Measurements from ENCODE around the gene GMEB1. TPM values are rescaled to one million over a fixed set of nuclear protein-coding genes. Genes with fewer than 3 reads are reported as not detected.
"Not testable (repeated sequence)": the region's sequence is repeated elsewhere in the genome, so short reads cannot be mapped to it uniquely, and the experiment has no call there.

GMEB1 gene
- total and polyA plus RNA-seq, 2 donors (not counting 3 experiments of a cell fraction or from before 2014, with no cell fraction given) = 8.1 to 16.0 TPM

DNA sequence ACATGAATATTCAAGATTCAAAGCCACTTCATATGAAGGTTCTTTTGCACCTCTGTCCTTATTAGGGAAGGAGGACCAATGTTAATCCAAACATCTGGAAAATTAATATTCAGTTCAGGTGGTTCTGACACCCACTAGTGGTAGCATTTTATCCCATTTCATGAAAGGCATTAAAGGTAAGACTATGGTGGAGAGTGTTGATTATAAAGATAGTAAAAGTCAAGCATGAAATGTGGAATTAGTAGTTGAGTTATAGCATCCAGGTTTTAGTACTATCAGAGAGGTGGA is 50.7 kb downstream of the GMEB1 start:
- no peak for FAIRE-seq

DNA sequence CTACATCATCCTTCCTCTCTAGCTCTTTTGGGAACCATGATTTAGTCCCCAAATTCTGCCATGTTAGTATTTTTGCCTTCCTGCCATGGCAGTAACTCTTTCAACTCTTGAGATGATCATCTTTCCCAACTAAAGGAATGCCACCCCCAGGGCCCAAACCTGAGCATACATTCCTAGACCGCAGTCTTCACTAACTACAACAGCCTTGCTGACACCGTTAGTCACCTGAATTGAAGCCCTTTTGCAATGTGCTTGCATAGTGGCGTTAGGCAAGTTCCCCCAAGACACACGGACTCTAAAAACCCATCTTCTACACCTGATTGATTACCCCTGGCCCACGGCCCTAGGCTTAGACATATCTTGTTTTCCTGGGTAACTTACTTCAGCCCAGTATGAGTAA is 51.8 kb downstream of the GMEB1 start:
- intact Hi-C loops (cut with micrococcal nuclease) = no loop called here
- ChIA-PET POLR2A (no interaction called here), CTCF (no interaction called here)
- no peaks in the 10 kb centered on the region for H3K36me3 ChIP-seq (ENCODE audit: control insufficient read depth in 2 of 2, extremely low read depth in 1 of 2, insufficient read depth in 2 of 2, low read length in 2 of 2)
- no peaks in the 10 kb centered on the region for H3K4me1 ChIP-seq (ENCODE audit: control insufficient read depth, extremely low read depth, insufficient read depth, low read length)
- dilution Hi-C loops (cut with MboI; ENCODE audit: extremely low pct_ligation_motif_present, low sequenced_read_pairs) = no loop called here
- no peak overlapping the region for H3K4me3 ChIP-seq (replicated peaks in 1 of 3; ENCODE audit: insufficient read depth in 1 of 3, low read depth in 1 of 3, low read length in 3 of 3)
- H3K9me3 ChIP-seq (replicated peaks; ENCODE audit: control insufficient read depth, insufficient read depth, low read length) = no peaks in the 10 kb centered on the region
- no peaks in the 10 kb centered on the region for H3K9me1 ChIP-seq (replicated peaks; ENCODE audit: control insufficient read depth, extremely low read depth, insufficient read depth, low read length)
- no peak overlapping the region for H2AFZ ChIP-seq (ENCODE audit: low read depth, low read length)
- no peak overlapping the region for H3K4me2 ChIP-seq (ENCODE audit: insufficient read depth, low read length)
- H3K79me2 ChIP-seq (ENCODE audit: control insufficient read depth, insufficient read depth, low read length) = no peaks in the 10 kb centered on the region
- TF ChIP-seq, protein P1, sequence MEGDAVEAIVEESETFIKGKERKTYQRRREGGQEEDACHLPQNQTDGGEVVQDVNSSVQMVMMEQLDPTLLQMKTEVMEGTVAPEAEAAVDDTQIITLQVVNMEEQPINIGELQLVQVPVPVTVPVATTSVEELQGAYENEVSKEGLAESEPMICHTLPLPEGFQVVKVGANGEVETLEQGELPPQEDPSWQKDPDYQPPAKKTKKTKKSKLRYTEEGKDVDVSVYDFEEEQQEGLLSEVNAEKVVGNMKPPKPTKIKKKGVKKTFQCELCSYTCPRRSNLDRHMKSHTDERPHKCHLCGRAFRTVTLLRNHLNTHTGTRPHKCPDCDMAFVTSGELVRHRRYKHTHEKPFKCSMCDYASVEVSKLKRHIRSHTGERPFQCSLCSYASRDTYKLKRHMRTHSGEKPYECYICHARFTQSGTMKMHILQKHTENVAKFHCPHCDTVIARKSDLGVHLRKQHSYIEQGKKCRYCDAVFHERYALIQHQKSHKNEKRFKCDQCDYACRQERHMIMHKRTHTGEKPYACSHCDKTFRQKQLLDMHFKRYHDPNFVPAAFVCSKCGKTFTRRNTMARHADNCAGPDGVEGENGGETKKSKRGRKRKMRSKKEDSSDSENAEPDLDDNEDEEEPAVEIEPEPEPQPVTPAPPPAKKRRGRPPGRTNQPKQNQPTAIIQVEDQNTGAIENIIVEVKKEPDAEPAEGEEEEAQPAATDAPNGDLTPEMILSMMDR (IDR thresholded peaks at IDR 0.05; ENCODE audit: extremely low read depth in 1 of 2, insufficient read depth in 1 of 2, low read depth in 1 of 2, low read length in 2 of 2) = no peak
- no peak for DNase-seq (ENCODE audit: low read depth, low spot score)
- H3K27ac ChIP-seq (ENCODE audit: insufficient read depth, low read depth, low read length) = no peak overlapping the region
- no TSS peak for BruUV-seq (replicated peaks)
- no peak overlapping the region for H3K9ac ChIP-seq (replicated peaks; ENCODE audit: extremely low read depth, insufficient read depth, low read length)
- no peaks in the 10 kb centered on the region for H3K27me3 ChIP-seq (ENCODE audit: control insufficient read depth in 2 of 2, insufficient read depth in 2 of 2, low read length in 2 of 2)
- no peak for FAIRE-seq
- no peaks in the 10 kb centered on the region for H4K20me1 ChIP-seq (replicated peaks; ENCODE audit: control insufficient read depth, extremely low read depth, insufficient read depth, low read length)

More for the DNA sequence above, 50.7 kb downstream of the GMEB1 start:
- dilution Hi-C loops (cut with MboI; ENCODE audit: extremely low pct_ligation_motif_present, low sequenced_read_pairs) (no loop called here), intact Hi-C loops (cut with micrococcal nuclease) (no loop called here)
- CTCF ChIA-PET = interaction anchor here (1.8 kb wide), 1 partner anchor 17 kb away, joined by 11 read pairs; the partner anchor contains the start of gene YTHDF2
- H3K36me3 ChIP-seq (ENCODE audit: control insufficient read depth in 2 of 2, extremely low read depth in 1 of 2, insufficient read depth in 2 of 2, low read length in 2 of 2) = peaks cover 0 to 3% of the 10 kb centered on the region in 2 experiments
- H3K27ac ChIP-seq (ENCODE audit: insufficient read depth, low read depth, low read length) = no peak overlapping the region
- POLR2A ChIA-PET = no interaction called here
- H3K9me3 ChIP-seq (replicated peaks; ENCODE audit: control insufficient read depth, insufficient read depth, low read length) = no peaks in the 10 kb centered on the region
- no peak overlapping the region for H3K4me2 ChIP-seq (ENCODE audit: insufficient read depth, low read length)
- no peak for TF ChIP-seq POLR2AphosphoS5 (IDR thresholded peaks at IDR 0.05; ENCODE audit: insufficient read depth, low read depth, low read length)
- no peaks in the 10 kb centered on the region for H3K9me1 ChIP-seq (replicated peaks; ENCODE audit: control insufficient read depth, extremely low read depth, insufficient read depth, low read length)
- BruUV-seq (replicated peaks) = no TSS peak
- DNase-seq (ENCODE audit: low read depth, low spot score) = no peak
- no peak overlapping the region for H3K9ac ChIP-seq (replicated peaks; ENCODE audit: extremely low read depth, insufficient read depth, low read length)
- H3K4me1 ChIP-seq (ENCODE audit: control insufficient read depth, extremely low read depth, insufficient read depth, low read length) = no peaks in the 10 kb centered on the region
- H3K4me3 ChIP-seq (replicated peaks in 1 of 3; ENCODE audit: insufficient read depth in 1 of 3, low read depth in 1 of 3, low read length in 3 of 3) = no peak overlapping the region
- H4K20me1 ChIP-seq (replicated peaks; ENCODE audit: control insufficient read depth, extremely low read depth, insufficient read depth, low read length) = no peaks in the 10 kb centered on the region
- H2AFZ ChIP-seq (ENCODE audit: low read depth, low read length) = no peak overlapping the region
- H3K27me3 ChIP-seq (ENCODE audit: control insufficient read depth in 2 of 2, insufficient read depth in 2 of 2, low read length in 2 of 2) = no peaks in the 10 kb centered on the region
- H3K79me2 ChIP-seq (ENCODE audit: control insufficient read depth, insufficient read depth, low read length) = no peaks in the 10 kb centered on the region

GRCh38 chr1:28721927-28722326 is 53.3 kb downstream of the GMEB1 start:
- dilution Hi-C loops (cut with MboI; ENCODE audit: extremely low pct_ligation_motif_present, low sequenced_read_pairs); H3K4me2 ChIP-seq (ENCODE audit: insufficient read depth, low read length); H3K4me1 ChIP-seq (ENCODE audit: control insufficient read depth, extremely low read depth, insufficient read depth, low read length); FAIRE-seq; POLR2A ChIA-PET; H3K9ac ChIP-seq (replicated peaks; ENCODE audit: extremely low read depth, insufficient read depth, low read length); DNase-seq (ENCODE audit: low read depth, low spot score); BruUV-seq (replicated peaks); intact Hi-C loops (cut with micrococcal nuclease); H2AFZ ChIP-seq (ENCODE audit: low read depth, low read length); H3K27me3 ChIP-seq (ENCODE audit: control insufficient read depth in 2 of 2, insufficient read depth in 2 of 2, low read length in 2 of 2); H3K9me1 ChIP-seq (replicated peaks; ENCODE audit: control insufficient read depth, extremely low read depth, insufficient read depth, low read length); H3K4me3 ChIP-seq (replicated peaks in 1 of 3; ENCODE audit: insufficient read depth in 1 of 3, low read depth in 1 of 3, low read length in 3 of 3); H3K9me3 ChIP-seq (replicated peaks; ENCODE audit: control insufficient read depth, insufficient read depth, low read length); H4K20me1 ChIP-seq (replicated peaks; ENCODE audit: control insufficient read depth, extremely low read depth, insufficient read depth, low read length); H3K79me2 ChIP-seq (ENCODE audit: control insufficient read depth, insufficient read depth, low read length); H3K36me3 ChIP-seq (ENCODE audit: control insufficient read depth in 2 of 2, extremely low read depth in 1 of 2, insufficient read depth in 2 of 2, low read length in 2 of 2); H3K27ac ChIP-seq (ENCODE audit: insufficient read depth, low read depth, low read length): not testable (repeated sequence)
- CTCF ChIA-PET = interaction anchor here (0.6 to 1.7 kb wide), 2 partner anchors 15 to 88 kb away, joined by 3 to 4 read pairs; partner anchors contain the start of gene YTHDF2

- H4K20me1 ChIP-seq (replicated peaks; ENCODE audit: control insufficient read depth, extremely low read depth, insufficient read depth, low read length); H3K9me3 ChIP-seq (replicated peaks; ENCODE audit: control insufficient read depth, insufficient read depth, low read length); H3K79me2 ChIP-seq (ENCODE audit: control insufficient read depth, insufficient read depth, low read length); H3K27ac ChIP-seq (ENCODE audit: insufficient read depth, low read depth, low read length); H3K9me1 ChIP-seq (replicated peaks; ENCODE audit: control insufficient read depth, extremely low read depth, insufficient read depth, low read length); H3K4me2 ChIP-seq (ENCODE audit: insufficient read depth, low read length); H2AFZ ChIP-seq (ENCODE audit: low read depth, low read length); H3K36me3 ChIP-seq (ENCODE audit: control insufficient read depth in 2 of 2, extremely low read depth in 1 of 2, insufficient read depth in 2 of 2, low read length in 2 of 2); H3K27me3 ChIP-seq (ENCODE audit: control insufficient read depth in 2 of 2, insufficient read depth in 2 of 2, low read length in 2 of 2); H3K9ac ChIP-seq (replicated peaks; ENCODE audit: extremely low read depth, insufficient read depth, low read length); FAIRE-seq; H3K4me1 ChIP-seq (ENCODE audit: control insufficient read depth, extremely low read depth, insufficient read depth, low read length); DNase-seq (ENCODE audit: low read depth, low spot score); intact Hi-C loops (cut with micrococcal nuclease); BruUV-seq (replicated peaks); H3K4me3 ChIP-seq (replicated peaks in 1 of 3; ENCODE audit: insufficient read depth in 1 of 3, low read depth in 1 of 3, low read length in 3 of 3); dilution Hi-C loops (cut with MboI; ENCODE audit: extremely low pct_ligation_motif_present, low sequenced_read_pairs): not testable (repeated sequence)
- POLR2A ChIA-PET = interaction anchor here (1.4 kb wide), 1 partner anchor 11 kb away, joined by 11 read pairs; the partner anchor contains the start of gene YTHDF2
- CTCF ChIA-PET = interaction anchor here (0.7 to 4.1 kb wide), 2 partner anchors 10 to 49 kb away, joined by 3 to 34 read pairs; partner anchors contain the start of gene YTHDF2
Measured at GRCh38 chr1:28725365-28725764, 56.8 kb downstream of the GMEB1 start.
